GM21786 (cell line): ENCODE results near the gene ASB3.
"Not testable (repeated sequence)": the region's sequence is repeated elsewhere in the genome, so short reads cannot be mapped to it uniquely, and the experiment has no call there.

ENCODE experiments used
- ATAC-seq: cut with Tn5 transposase; IDR thresholded peaks from one replicate; pipeline ENCODE4 v1.9.1; 2021; ENCODE audit not compliant: unreplicated experiment

The ASB3 gene

GRCh38 chr2:53786705-53787613 lies at the start of gene ASB3, which contains the start of gene ERLEC1:
TSS of gene ASB3 (minus strand) at chr2:53786953. CDS start at chr2:53765572, 21,381 bp downstream.
TSS of gene ERLEC1 (plus strand) at chr2:53787044. CDS start at chr2:53787211, 167 bp downstream.
- peak; percentile 97 for ATAC-seq

- not testable (repeated sequence) for ATAC-seq
Measured at GRCh38 chr2:53829980-53830290, 43.2 kb upstream of the ASB3 start.

- ATAC-seq = no peak
Measured at GRCh38 chr2:53829273-53829979, 42.7 kb upstream of the ASB3 start.

GRCh38 chr2:53828331-53828730 lies 41.6 kb upstream of the ASB3 start:
- ATAC-seq = no peak

GRCh38 chr2:53827398-53828175 lies 40.8 kb upstream of the ASB3 start:
- no peak for ATAC-seq

- ATAC-seq = no peak
Measured at GRCh38 chr2:53826587-53827397, 40.0 kb upstream of the ASB3 start.

- ATAC-seq = no peak
Measured at GRCh38 chr2:53826030-53826410, 39.3 kb upstream of the ASB3 start.

GRCh38 chr2:53823639-53824038 lies 36.9 kb upstream of the ASB3 start:
- ATAC-seq = not testable (repeated sequence)

- no peak for ATAC-seq
Measured at GRCh38 chr2:53821810-53822209, 35.1 kb upstream of the ASB3 start.

- ATAC-seq = no peak
Measured at GRCh38 chr2:53820711-53821110, 34.0 kb upstream of the ASB3 start.

GRCh38 chr2:53820048-53820447 lies 33.3 kb upstream of the ASB3 start:
- no peak for ATAC-seq

GRCh38 chr2:53819634-53820033 lies 32.9 kb upstream of the ASB3 start:
- ATAC-seq = no peak

- ATAC-seq = no peak
Measured at GRCh38 chr2:53818854-53819435, 32.2 kb upstream of the ASB3 start.

- no peak for ATAC-seq
Measured at GRCh38 chr2:53813151-53813550, 26.4 kb upstream of the ASB3 start.

- no peak for ATAC-seq
Measured at GRCh38 chr2:53811601-53812000, 24.8 kb upstream of the ASB3 start.

- no peak for ATAC-seq
Measured at GRCh38 chr2:53802617-53803151, 15.9 kb upstream of the ASB3 start.

GRCh38 chr2:53801547-53801946 lies 14.8 kb upstream of the ASB3 start:
- ATAC-seq = no peak

GRCh38 chr2:53793821-53794220 lies 7.1 kb upstream of the ASB3 start:
- no peak for ATAC-seq

- ATAC-seq = no peak
Measured at GRCh38 chr2:53793261-53793660, 6.5 kb upstream of the ASB3 start.
